NCI-H1417 (cell line): Measurements from ENCODE around the gene NAA20.

Source experiments
- DNase-seq, 3 experiments: peaks; one replicate each; lab custom pipeline; 2025; lab: John Stamatoyannopoulos, UW

NAA20 gene

GRCh38 chr20:20019123-20019522 lies 2.0 kb downstream of the NAA20 start:
- no peak for DNase-seq

GRCh38 chr20:20020908-20021307 lies 3.7 kb downstream of the NAA20 start:
- DNase-seq, result no peak

- no peak for DNase-seq
These were observed 4.7 kb downstream of the NAA20 start for GRCh38 chr20:20021835-20022234.

GRCh38 chr20:20022498-20022897 lies 5.3 kb downstream of the NAA20 start:
- DNase-seq, result no peak

DNA sequence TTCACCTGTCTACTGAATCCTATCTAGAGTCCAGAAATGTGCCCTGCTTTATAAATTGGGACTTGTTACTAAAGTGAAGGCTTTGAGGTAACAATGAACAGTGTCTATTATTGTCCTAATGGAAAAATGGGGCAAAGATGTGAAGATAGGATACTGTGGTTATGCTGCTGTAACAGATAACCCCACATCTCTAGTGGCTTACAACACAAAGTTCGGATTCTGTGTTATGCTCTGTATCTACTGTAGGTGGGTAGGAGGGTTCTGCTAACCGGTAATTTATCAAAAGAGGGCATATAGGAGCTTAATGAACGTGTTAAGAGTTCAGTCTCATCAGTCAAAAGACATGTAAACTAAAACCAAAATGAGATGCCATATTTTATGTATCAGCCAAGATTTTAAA lies 6.2 kb downstream of the NAA20 start:
- DNase-seq, result no peak

DNA sequence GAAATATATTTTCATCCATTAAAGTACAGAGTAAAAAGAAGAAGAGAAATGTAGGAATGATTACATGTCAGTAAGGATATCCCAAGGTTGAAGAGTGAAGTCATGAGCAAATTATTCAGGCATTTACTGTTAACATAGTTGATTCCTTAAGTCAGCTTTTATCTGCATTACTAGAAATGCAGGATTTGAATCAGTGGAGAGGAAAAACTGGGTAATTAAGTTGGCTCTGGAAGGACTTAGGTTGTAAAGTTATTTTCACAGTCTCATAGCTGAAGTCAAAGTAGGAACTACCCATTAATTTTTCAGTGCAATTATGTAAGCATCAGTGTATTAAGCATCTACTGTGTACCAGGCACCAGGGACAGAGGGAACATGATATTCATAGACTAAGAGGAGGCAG lies 7.8 kb downstream of the NAA20 start:
- no peak for DNase-seq

GRCh38 chr20:20027284-20027683 lies 10.1 kb downstream of the NAA20 start:
- DNase-seq, result no peak

- DNase-seq, result no peak
These were observed 14.6 kb downstream of the NAA20 start for GRCh38 chr20:20031790-20032189.

GRCh38 chr20:20034486-20034885 lies 17.3 kb downstream of the NAA20 start:
- DNase-seq, result no peak

DNA sequence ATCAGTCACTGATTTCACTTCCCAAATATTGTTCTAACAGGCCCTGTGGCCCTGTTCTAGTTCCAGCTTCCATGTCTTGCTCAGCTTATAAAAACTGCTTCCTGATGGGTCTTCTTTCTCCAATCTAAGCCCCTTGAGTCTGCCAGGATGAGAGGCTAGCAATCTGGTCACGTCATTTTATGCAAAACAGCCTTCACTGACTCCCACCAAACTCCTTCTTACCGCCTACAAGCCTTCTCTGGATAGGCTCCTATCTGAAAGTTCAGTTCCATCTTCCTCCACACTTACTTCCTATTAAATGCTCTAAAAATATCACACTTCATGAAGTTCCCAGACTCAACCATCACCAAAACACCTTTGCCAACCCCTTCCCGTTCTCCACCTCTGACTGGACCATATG lies 19.6 kb downstream of the NAA20 start:
- no peak for DNase-seq

DNA sequence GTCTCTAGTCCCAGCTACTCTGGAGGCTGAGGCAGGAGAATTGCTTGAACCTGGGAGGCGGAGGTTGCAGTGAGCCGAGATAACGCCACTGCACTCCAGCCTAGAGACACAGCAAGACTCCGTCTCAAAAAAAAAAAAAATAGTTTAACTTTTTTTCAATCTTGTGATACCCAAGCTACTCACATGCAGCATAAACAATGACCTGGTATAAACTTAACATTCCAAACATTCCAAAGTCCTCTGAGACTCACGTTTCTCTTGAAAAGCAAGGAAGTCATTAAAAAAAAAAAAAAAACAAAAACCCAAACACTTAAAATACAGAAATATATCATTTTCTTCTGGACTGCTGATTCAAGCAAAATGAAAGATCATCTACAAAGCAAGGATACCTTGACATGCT lies 20.8 kb downstream of the NAA20 start:
- DNase-seq, result no peak

DNA sequence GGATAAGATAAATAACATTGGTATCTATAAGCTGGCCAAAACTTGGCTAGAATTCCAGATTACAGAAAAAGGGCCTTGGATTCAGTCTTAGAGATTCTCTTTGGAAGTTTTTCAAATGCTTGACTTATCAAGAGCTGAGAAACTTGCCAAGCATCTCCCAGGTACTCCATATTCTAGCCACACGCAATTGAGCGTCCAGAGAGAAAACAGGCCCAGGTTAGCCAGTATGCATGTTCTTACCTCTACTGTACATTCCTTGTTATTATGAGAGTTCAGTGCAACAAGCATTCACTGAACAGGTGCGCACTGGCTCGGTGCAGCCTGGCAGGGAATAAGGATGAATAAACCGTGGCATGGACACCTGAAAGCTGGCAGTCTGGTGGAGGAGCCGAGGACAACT lies 21.4 kb downstream of the NAA20 start:
- DNase-seq, result no peak

- DNase-seq, result no peak
These were observed 22.7 kb downstream of the NAA20 start for GRCh38 chr20:20039752-20040387.

- peak in 1 of 3 experiments; percentile 48 for DNase-seq
These were observed 34.6 kb downstream of the NAA20 start for GRCh38 chr20:20051767-20052073.

DNA sequence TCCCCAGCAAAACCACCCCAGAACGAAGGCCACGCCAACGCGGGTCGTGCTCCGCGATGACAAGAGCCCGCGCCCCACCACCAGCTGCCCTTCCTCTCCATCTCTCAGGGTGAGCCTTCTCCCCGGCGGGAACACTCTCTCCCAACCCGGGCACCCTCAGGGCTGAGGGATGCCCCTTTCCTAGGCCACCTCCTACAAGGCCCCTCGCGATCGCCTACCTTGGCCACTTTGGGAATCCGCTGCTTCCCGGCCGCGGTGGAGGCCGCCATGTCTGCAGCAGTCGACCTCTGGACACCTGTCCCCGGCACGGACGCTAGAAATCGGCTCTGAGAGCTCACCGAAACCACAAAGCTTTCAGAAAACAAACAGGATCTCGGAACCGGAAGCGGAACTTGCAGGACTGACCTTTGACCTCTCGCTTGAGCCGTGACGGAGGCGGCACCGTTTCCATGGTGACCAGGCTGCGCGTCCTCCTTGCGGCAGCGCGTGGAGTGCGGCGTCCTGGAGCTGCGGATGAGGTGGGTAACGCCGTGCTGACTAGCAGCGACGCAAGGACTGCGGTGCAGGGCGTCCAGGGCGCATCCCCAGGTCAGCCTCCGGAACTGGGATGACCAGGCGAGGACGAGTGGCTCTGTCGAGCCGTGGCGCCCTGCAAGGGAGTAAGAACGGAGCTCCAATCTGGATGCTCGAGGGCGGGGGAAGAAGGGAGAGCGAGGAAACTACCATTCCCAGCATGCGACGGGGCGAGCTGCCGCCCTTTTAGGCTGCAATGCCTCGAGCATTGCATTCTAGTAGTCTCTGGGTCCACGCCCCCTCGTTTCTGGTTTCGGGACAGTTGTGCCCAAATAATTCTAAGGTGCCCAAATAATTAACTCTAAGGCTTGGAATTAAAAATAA lies 35.2 kb downstream of the NAA20 start, which contains the start of the genes CFAP61 and CRNKL1:
CFAP61 (plus strand) TSS at position 459 of the 897 bp plus-strand sequence. CDS start 4,122 bp downstream, outside the sequence.
CRNKL1 (minus strand) TSS at position 393 of the 897 bp plus-strand sequence; CDS start at position 269, 124 bp downstream.
- DNase-seq, result peak; percentile 95 to 99 (median 99)

GRCh38 chr20:20060234-20060998 lies 43.3 kb downstream of the NAA20 start:
- peak in 1 of 3 experiments; percentile 12 for DNase-seq

DNA sequence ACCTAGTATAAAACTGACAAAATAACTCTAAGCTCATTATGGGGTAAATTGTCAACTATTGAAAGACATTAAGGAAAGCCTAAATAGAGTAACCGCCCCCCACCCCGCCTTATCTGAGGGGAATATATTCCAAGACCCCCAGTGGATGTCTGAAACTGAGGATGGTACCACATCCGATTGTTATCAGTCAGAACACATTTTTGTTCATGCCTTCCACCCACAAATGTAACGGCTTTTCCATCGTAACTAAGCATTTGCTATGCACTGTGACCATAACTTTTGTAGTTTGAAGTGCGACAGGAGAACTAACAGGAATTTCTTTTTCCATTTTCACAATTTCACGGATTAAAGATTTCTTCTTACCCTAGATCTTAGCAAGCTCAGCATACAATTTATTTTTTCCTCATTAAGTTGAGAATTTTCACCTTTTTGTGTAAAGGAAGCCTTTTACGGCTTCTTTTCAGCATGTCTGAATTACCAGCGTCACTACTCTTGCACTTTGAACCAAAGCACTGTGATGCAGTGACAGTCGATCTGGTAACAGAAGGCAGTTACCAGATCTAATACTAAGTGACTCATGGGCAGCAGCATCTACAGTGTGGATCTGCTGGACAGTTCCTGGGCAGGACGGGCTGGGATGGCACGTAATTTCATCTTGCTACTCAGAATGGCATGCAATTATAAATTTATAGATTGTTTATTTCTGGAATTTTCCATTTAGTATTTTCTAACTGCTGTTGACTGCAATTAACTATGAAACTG lies 47.0 kb downstream of the NAA20 start:
- DNase-seq, result no peak

DNA sequence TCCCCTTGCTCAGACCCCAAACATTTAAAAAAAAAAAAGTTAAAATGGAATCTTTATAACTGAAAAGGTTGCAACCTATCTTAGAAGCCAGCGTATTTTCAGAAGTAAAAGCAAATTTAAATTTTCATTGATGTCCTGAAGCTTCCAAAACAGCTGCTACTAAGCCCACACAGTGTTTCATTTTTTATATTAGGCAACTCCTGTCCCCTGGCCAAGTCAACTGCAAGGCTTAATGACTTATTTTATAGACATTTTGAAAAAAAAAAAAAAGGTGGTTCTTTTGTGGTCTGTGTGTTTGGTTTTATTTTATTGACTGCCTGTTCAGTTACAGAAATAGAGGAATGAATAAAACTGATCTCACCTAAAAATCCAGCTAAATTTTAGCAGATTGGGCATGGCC lies 48.2 kb downstream of the NAA20 start:
- no peak for DNase-seq

- peak in 1 of 3 experiments; percentile 20 for DNase-seq
These were observed 53.9 kb downstream of the NAA20 start for GRCh38 chr20:20070871-20071726.

- DNase-seq, result peak; percentile 56 to 91 (median 74)
These were observed 56.7 kb downstream of the NAA20 start for GRCh38 chr20:20073801-20074371.
